ENCODE data around the gene MBD6.
"Not testable (repeated sequence)": the region's sequence is repeated elsewhere in the genome, so short reads cannot be mapped to it uniquely, and the experiment has no call there.

- TF ChIP-seq, protein P1, sequence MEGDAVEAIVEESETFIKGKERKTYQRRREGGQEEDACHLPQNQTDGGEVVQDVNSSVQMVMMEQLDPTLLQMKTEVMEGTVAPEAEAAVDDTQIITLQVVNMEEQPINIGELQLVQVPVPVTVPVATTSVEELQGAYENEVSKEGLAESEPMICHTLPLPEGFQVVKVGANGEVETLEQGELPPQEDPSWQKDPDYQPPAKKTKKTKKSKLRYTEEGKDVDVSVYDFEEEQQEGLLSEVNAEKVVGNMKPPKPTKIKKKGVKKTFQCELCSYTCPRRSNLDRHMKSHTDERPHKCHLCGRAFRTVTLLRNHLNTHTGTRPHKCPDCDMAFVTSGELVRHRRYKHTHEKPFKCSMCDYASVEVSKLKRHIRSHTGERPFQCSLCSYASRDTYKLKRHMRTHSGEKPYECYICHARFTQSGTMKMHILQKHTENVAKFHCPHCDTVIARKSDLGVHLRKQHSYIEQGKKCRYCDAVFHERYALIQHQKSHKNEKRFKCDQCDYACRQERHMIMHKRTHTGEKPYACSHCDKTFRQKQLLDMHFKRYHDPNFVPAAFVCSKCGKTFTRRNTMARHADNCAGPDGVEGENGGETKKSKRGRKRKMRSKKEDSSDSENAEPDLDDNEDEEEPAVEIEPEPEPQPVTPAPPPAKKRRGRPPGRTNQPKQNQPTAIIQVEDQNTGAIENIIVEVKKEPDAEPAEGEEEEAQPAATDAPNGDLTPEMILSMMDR (conservative IDR thresholded peaks at IDR 0.05; ENCODE audit: low read depth, low read length) = not testable (repeated sequence)
- not testable (repeated sequence) for TF ChIP-seq EZH2 (IDR thresholded peaks at IDR 0.05; ENCODE audit: borderline replicate concordance, low read depth, low read length, poor library complexity, severe bottlenecking)
Observed at GRCh38 chr12:57561117-57561516, 38.5 kb downstream of the MBD6 start.

All from A673 (cell line).